ENCODE data around the gene CORO2A.
"Not testable (repeated sequence)": the region's sequence is repeated elsewhere in the genome, so short reads cannot be mapped to it uniquely, and the experiment has no call there.

CORO2A gene

GRCh38 chr9:98101868-98102273 lies 90.6 kb downstream of the CORO2A start:
- DNase-seq, result peak in 1 of 2 donors; percentile 100

- no peak for DNase-seq
These were observed 91.0 kb downstream of the CORO2A start for GRCh38 chr9:98101416-98101815.

DNA sequence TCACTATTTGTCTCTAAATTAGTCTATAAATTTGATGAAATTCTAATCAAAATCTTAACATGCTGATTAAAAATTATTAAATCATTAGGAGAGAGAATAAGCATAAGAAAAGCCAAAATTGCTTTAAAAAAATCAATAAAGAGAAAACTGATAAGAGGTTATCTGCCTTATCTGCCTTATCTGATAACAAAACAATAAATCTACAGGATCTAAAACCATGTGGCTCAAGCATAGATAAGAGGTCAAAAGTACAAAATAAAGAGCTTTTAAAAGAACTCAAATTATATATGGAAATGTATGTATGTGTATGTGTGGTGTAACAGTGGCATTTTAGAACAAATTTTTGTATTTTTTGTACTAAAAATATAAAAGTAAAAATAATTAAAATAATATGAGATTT lies 92.0 kb downstream of the CORO2A start:
- no peak for DNase-seq

GRCh38 chr9:98099898-98100297 lies 92.5 kb downstream of the CORO2A start:
- no peak for DNase-seq

GRCh38 chr9:98099346-98099745 lies 93.1 kb downstream of the CORO2A start:
- DNase-seq, result no peak

- DNase-seq, result no peak
These were observed 94.6 kb downstream of the CORO2A start for GRCh38 chr9:98097836-98098235.

GRCh38 chr9:98096091-98096490 lies 96.3 kb downstream of the CORO2A start:
- no peak for DNase-seq

GRCh38 chr9:98095401-98095800 lies 97.0 kb downstream of the CORO2A start:
- no peak for DNase-seq

DNA sequence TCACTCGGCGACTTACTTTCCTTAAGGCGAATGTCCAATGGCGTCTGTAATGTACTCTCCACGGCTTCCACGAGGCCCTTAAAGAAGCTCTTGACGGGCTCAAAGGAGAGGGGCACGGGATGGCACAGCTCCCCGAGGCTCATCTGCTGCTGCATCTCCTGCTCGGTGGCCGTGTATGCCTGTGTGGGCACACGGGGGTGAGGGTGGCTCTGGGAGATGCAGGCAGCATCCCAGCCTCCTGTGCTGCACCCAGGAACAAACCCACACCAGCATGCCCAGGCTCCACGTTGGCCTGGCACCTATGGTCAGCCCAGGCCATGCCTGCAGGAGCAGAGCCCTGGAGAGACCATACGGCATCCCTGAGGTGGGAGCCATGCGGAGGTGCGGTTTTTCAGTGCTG lies 97.6 kb downstream of the CORO2A start:
- DNase-seq, result no peak

DNA sequence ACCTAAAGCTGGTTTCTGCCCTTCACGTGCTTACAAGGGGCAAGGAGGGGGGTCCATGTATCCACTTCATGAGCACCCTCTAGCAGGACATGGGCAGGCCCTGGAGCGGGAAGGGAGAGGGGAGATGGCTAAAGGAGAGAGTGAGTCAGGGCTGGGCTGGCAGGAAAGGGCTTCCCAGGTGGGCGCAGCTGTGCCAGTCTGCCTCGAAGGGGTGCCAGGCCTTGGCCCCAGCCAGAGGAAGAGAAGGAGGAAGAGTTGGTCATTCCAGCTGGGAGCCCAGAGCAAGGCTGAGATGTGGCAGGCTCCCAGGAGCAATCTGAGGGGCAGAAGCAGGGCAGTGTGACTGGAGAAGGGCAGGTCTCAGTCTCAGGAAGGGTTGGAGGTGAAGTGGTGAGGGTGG lies 98.1 kb downstream of the CORO2A start:
- no peak for DNase-seq

GRCh38 chr9:98092613-98092931 lies 99.9 kb downstream of the CORO2A start:
- DNase-seq, result no peak

DNA sequence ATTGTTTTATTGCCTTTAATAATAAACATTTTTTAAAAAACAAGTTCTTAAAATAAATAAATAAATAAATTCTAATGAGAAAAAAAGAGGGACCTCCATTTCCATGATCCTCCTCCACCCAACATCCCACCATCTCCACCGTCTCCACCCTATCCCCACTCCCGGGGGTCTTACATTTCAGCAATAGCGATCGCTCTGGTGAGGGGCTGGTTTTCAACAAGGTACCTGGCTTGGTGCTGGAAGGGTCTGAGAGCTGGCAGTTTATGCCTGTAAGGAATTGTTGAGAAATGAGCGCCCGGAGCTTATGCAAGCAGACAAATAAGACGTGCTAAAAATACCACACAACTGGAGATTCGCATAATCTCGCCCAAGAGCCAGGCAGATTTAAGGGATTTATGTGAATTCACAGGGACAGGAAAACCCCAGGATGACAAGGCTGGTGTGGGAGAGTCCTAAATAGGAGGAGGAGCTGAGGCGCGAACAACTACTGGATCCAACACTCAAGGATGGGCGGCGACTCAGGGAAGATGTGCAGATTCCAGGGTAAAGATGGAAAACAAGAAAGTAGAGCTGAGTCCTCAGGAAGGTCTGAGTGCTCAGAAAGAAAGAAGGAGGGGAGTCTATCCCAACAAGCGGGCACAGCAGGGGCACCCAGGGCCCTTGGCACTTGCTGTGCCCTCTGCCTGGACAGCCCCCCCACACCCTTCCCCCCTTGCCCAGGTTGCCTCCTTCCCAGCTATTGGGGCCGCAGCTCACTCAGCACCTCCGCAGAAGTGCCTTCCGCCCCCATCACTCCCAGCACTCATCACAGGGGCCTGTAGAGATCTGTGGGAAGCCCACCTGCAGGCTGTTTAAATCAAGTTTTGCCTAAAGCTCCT lies 100.5 kb downstream of the CORO2A start:
- DNase-seq, result no peak

GRCh38 chr9:98090674-98091073 lies 101.8 kb downstream of the CORO2A start:
- DNase-seq, result not testable (repeated sequence)

DNA sequence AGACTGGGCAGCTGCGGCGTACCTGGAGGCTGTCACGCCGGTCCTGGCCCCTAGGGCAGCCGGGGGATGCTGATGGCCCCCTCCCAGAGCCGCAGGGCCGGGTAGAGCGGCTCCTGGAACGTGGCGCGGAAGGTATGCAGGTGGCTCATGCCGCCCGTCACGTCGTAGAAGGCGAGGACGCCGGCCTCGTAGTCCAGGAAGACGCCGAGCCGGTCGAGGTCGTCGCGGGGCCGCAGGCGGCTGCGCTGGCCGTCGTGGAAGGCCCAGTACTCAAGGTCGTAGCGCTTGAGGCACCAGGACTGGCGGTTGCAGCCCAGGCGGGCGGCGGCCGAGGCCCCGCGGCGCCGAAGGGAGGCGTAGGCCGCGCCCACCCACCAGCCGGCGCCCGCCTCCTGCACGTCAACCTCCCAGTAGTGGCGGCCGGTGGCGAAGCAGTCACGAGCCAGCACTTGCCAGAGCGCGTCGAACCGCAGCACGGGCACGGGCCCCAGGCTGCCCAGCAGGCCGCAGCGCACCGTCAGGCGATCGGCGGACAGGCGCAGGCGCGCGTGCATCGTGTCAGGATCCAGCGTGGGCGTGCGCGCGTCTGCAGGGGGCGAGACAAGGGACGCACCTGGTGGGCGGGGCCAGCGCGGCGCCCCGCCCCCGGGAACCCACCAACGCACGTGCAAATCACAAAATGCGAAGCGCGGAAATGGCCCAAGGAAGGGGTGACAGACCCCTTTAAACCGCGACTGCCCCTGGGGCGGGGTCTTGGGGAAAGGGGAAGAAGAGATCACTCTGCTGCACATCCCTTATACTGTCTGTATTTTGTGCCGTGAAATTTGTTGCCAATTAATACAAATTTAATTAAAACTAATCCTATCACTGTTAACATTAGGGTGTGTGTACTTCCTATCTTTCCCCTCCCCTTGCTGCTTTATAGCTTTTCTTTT lies 104.8 kb downstream of the CORO2A start:
- DNase-seq, result no peak

- no peak for DNase-seq
These were observed 106.0 kb downstream of the CORO2A start for GRCh38 chr9:98086461-98086860.

- no peak for DNase-seq
These were observed 106.5 kb downstream of the CORO2A start for GRCh38 chr9:98085944-98086343.

DNA sequence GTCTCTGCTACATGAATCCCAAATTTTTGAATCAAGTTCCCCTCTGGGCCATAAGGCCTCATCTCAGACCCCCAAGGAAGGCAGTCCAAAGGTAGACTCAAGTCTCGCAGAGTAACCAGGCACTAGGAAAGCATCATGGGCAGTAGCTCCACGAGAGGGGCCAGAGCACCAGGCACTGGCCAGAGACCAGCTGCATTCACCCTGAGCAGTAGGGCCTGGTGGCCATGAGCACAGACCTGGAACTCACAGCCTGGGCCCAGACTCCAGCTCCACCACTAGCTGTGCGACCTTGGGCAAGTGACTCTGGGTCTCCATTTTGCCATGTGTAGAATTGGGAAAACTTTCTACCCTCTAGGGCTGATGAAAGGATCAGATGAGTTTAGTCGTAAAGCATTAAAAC lies 107.4 kb downstream of the CORO2A start:
- DNase-seq, result no peak

DNA sequence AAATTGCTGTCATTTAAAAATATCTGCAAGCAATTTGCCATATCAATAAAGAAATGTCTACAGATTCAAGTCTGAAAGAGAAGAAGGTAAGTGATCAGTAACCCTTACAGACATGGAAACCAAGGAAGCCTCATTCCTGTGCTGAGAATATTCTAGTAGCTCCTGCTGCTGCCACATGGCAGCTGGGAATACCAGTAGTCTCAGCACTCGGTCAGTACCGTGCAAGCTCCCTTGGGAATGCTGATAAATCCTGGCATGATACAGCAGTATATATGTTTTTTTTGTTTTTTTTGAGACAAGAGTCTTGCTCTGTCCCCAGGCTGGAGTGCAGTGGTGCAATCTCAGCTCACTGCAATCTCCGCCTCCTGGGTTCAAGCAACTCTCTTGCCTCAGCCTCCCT lies 108.0 kb downstream of the CORO2A start:
- no peak for DNase-seq

DNA sequence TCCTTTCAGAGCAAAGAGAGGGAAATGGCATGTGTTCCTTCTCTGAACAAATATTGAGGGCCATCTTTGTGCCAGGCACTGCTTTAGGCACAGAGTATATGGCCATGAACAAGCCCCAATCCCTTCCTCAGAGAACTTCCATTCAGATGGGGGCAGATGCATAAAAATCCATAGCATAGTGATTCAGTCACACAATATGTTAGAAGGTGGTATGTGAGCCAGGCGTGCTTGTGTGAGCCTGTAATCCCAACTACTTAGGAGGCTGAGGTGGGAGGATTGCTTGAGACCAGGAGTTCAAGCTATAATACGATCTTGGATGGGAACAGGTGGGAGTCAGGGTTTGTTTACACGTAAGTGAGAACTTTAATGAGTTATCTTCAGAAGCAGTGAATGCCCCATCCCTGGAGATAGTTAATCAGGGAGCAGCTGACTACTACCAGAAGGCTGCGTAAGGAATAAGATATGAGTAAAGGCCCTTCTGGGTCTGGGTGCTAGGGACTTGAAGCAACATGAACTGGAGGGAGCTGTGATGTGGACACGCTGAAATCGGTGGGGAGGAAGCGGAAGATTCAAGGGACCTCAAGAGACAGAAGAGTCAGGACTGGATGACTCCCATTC lies 108.8 kb downstream of the CORO2A start:
- no peak for DNase-seq

- DNase-seq, result no peak
These were observed 109.4 kb downstream of the CORO2A start for GRCh38 chr9:98083061-98083501.

DNA sequence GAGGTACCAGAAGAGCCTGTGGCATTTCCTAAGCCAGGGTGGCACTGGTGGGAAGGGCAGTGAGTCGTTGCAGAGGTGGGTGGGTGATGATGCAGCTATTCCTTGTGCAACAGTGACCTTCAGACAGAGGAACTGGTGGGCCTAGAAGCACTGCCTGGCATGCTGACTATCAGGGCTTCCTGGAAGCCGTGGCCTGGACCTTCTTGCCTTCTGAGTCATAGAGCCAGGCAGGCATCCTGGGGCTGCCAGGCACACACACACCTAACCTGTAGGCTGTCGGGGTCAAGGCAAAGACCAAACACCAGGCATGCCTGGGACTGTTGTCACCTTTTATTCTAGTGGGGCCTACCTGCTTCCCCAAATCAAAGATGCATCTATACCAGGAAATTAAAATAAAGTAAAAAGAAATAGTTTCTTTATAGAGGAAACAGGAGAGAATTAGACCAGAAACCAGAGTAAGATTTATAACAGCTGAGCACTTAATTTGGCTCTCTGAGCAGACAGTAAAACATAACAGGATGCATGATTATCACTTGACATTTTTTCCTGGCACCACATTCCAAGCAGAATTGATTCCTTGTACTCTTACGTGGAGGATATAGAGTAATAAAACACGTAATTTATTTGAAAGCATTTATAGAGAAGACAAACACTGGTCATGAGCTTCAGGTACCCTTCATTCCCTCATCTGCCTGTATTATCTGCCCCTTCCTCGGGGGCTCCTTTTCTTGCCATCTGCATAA lies 110.8 kb downstream of the CORO2A start:
- peak in 1 of 2 donors; percentile 11 for DNase-seq

DNA sequence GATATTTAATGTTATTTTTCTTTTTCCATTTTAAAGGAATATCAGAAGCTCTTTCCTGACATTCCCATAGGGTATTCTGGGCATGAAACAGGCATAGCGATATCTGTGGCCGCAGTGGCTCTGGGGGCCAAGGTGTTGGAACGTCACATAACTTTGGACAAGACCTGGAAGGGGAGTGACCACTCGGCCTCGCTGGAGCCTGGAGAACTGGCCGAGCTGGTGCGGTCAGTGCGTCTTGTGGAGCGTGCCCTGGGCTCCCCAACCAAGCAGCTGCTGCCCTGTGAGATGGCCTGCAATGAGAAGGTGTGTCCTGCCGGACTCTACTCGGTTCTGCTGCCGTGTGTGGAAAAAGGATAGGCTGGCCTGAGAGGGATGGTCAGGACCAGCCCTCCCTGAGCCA lies 111.7 kb downstream of the CORO2A start:
- no peak for DNase-seq

- DNase-seq, result no peak
These were observed 112.1 kb downstream of the CORO2A start for GRCh38 chr9:98080326-98080725.
